ENCODE results near the gene PIK3IP1. TPM values are rescaled to one million over a fixed set of nuclear protein-coding genes. Genes with fewer than 3 reads are reported as not detected.

Gene PIK3IP1
- total and polyA plus RNA-seq, 2 of the 8 experiments (the other 6 are each of a cell fraction or from before 2014, with no cell fraction given), result 1.00 to 1.3 TPM

GRCh38 chr22:31305194-31305593 is 12.9 kb upstream of the PIK3IP1 start:
- H4K8ac ChIP-seq (ENCODE audit: extremely low read depth, insufficient read depth, low read length), result no peak overlapping the region
- no peak overlapping the region for H2BK120ac ChIP-seq (replicated peaks; ENCODE audit: low read depth, low read length)
- WGBS, 2 experiments (ENCODE audit: extremely low coverage in 1 of 2, insufficient coverage in 1 of 2, insufficient read length in 1 of 2, insufficient replicate concordance in 2 of 2, low coverage in 1 of 2, low lambda C conversion rate in 2 of 2, missing lambda C conversion rate in 1 of 2), result 91% methylated on average over 3 of the region's 3 CpGs; no CpG with 5 or more reads in 1 of the 2 experiments
- H3K4me2 ChIP-seq (ENCODE audit: insufficient read depth in 1 of 2, low read depth in 2 of 2, low read length in 2 of 2), result no peak overlapping the region
- H3K4ac ChIP-seq (replicated peaks; ENCODE audit: insufficient read length, low read depth, low read length), result no peak overlapping the region
- no peak overlapping the region for H2BK12ac ChIP-seq (ENCODE audit: low read depth, low read length)
- H3K18ac ChIP-seq (ENCODE audit: extremely low read depth, low read length), result no peak overlapping the region
- H3K23ac ChIP-seq (ENCODE audit: insufficient read length), result no peak overlapping the region
- no peak for TF ChIP-seq CBX8 (IDR thresholded peaks at IDR 0.05; ENCODE audit: borderline replicate concordance, low read depth, low read length)
- no peak for TF ChIP-seq RXRA (IDR thresholded peaks at IDR 0.05; ENCODE audit: insufficient read depth, low read depth, low read length)
- no peak for TF ChIP-seq TEAD4 (IDR thresholded peaks at IDR 0.05; ENCODE audit: low read depth, low read length)
- TF ChIP-seq PHF8 (conservative IDR thresholded peaks at IDR 0.05; ENCODE audit: low read depth, low read length), result no peak
- no peak for TF ChIP-seq NRF1 (IDR thresholded peaks at IDR 0.05; ENCODE audit: low read depth, low read length)
- TF ChIP-seq CBX5 (IDR thresholded peaks at IDR 0.05; ENCODE audit: low read depth, low read length), result no peak
- TF ChIP-seq RFX5 (IDR thresholded peaks at IDR 0.05; ENCODE audit: borderline replicate concordance, low read depth, low read length), result no peak
- no peak for TF ChIP-seq CTBP2 (IDR thresholded peaks at IDR 0.05; ENCODE audit: borderline replicate concordance, insufficient read depth, insufficient read length, low read length)
- TF ChIP-seq RAD21 (IDR thresholded peaks at IDR 0.05 in 1 of 2, conservative IDR thresholded peaks at IDR 0.05 in 1 of 2; ENCODE audit: low read depth in 2 of 2, low read length in 2 of 2), result no peak
- no peak for TF ChIP-seq POLR2A (IDR thresholded peaks at IDR 0.05; ENCODE audit: control extremely low read depth in 1 of 2, low read depth in 2 of 2, low read length in 2 of 2)
- no peak for TF ChIP-seq TBP (IDR thresholded peaks at IDR 0.05; ENCODE audit: low read depth, low read length)
- no peak for TF ChIP-seq TCF12 (IDR thresholded peaks at IDR 0.05; ENCODE audit: low read depth, low read length)
- no peak for TF ChIP-seq HDAC2 (IDR thresholded peaks at IDR 0.05; ENCODE audit: borderline replicate concordance in 1 of 2, low read depth in 2 of 2, low read length in 2 of 2)
- H3K56ac ChIP-seq (replicated peaks; ENCODE audit: insufficient read length, low read depth, low read length), result no peak overlapping the region
- H3K23me2 ChIP-seq (ENCODE audit: low read depth, low read length), result no peaks in the 10 kb centered on the region
- CTCF ChIA-PET (ENCODE audit: partially characterized antibody), result interaction anchor here (1.2 kb wide), 1 partner anchor 8 kb away, joined by 3 read pairs; no protein-coding TSS in a partner anchor
- no peaks in the 10 kb centered on the region for H3K9me3 ChIP-seq (ENCODE audit: insufficient read depth in 2 of 2, low read depth in 1 of 2, low read length in 1 of 2)
- H4K91ac ChIP-seq (replicated peaks; ENCODE audit: insufficient read length, low read length), result no peak overlapping the region
- H3K79me1 ChIP-seq (ENCODE audit: low read depth, low read length), result no peaks in the 10 kb centered on the region
- no peaks in the 10 kb centered on the region for H3K27me3 ChIP-seq (replicated peaks in 1 of 4; ENCODE audit: control insufficient read depth in 3 of 4, extremely low read depth in 1 of 4, insufficient read depth in 3 of 4, low read length in 3 of 4)
- no peaks in the 10 kb centered on the region for H4K20me1 ChIP-seq (replicated peaks in 1 of 2; ENCODE audit: control insufficient read depth in 1 of 2, insufficient read depth in 2 of 2, low read length in 2 of 2)
- H2AFZ ChIP-seq (ENCODE audit: low read length), result no peak overlapping the region
- no peaks in the 10 kb centered on the region for H3K4me1 ChIP-seq (replicated peaks in 1 of 4; ENCODE audit: control insufficient read depth in 3 of 4, insufficient read depth in 4 of 4, low read length in 3 of 4)
- H2AK5ac ChIP-seq (ENCODE audit: low read depth, low read length), result no peak overlapping the region
- no peak overlapping the region for H3K14ac ChIP-seq (ENCODE audit: insufficient read length)
- FAIRE-seq, result no peak
- no peak for DNase-seq (ENCODE audit: low read depth in 1 of 2, low spot score in 2 of 2)
- no peaks in the 10 kb centered on the region for H3K36me3 ChIP-seq (ENCODE audit: control insufficient read depth in 2 of 4, insufficient read depth in 4 of 4, low read length in 3 of 4)
- no peak overlapping the region for H3K9ac ChIP-seq (replicated peaks in 1 of 4; ENCODE audit: extremely low read depth in 1 of 4, low read depth in 3 of 4, low read length in 3 of 4)
- no peak overlapping the region for H3K4me3 ChIP-seq (ENCODE audit: extremely low read depth in 1 of 4, insufficient read depth in 2 of 4, low read depth in 3 of 4, low read length in 4 of 4)
- no peak overlapping the region for H2BK15ac ChIP-seq (ENCODE audit: low read length)
- no peaks in the 10 kb centered on the region for H3K79me2 ChIP-seq (ENCODE audit: control insufficient read depth in 1 of 2, insufficient read depth in 2 of 2, low read length in 2 of 2)
- no peak overlapping the region for H2BK20ac ChIP-seq (ENCODE audit: low read length)
- no peak overlapping the region for H4K5ac ChIP-seq (ENCODE audit: insufficient read length, low read depth, low read length)
- no peak overlapping the region for H3K27ac ChIP-seq (ENCODE audit: low read depth, low read length)
- no peak overlapping the region for H2BK5ac ChIP-seq (ENCODE audit: low read depth, low read length)
- POLR2A ChIA-PET (ENCODE audit: partially characterized antibody), result no interaction called here
